Endothelial cell of umbilical vein (primary cell): Measurements from ENCODE around the gene GEMIN8. TPM values are rescaled to one million over a fixed set of nuclear protein-coding genes. Genes with fewer than 3 reads are reported as not detected.

ENCODE experiments used
- BruUV-seq: library from RNA; stranded (reverse); fragments of 400-500 nt; replicated peaks from 2 replicates; lab custom pipeline; 2021; lab: Mats Ljungman, UMichigan
- CTCF ChIA-PET: fragments of 300-600, 350-600 bp; sonication (Branson Sonifier 250); formaldehyde crosslinking; loops from one replicate; lab custom pipeline; 2021; ENCODE audit warnings: antibody characterized with exemption, inconsistent platforms; lab: Charles Lee
- POLR2A ChIA-PET: fragments of 300-600, 350-600 bp; sonication (Branson Sonifier 250); formaldehyde crosslinking; loops from one replicate; lab custom pipeline; 2021; ENCODE audit warnings: antibody characterized with exemption, inconsistent platforms; lab: Charles Lee
- DNase-seq: peaks from one replicate; pipeline ENCODE4 v3.0.0-alpha.2; 2011; ENCODE audit warnings: low read depth, low spot score
- FAIRE-seq: peaks from 2 replicates; lab custom pipeline; 2011; peaks lifted over from hg19 to GRCh38; lab: Jason Lieb, UNC
- H2AFZ ChIP-seq: 2 replicates; pipeline ENCODE4 v1.6.0; 2012; ENCODE audit warnings: low read depth, low read length, control low read depth, inconsistent platforms
- H3K27ac ChIP-seq: 2 replicates; pipeline ENCODE4 v1.5.1; 2011; ENCODE audit warnings: low read depth, mild to moderate bottlenecking, control low read depth, low read length, moderate library complexity; ENCODE audit not compliant: insufficient read depth
- H3K27me3 ChIP-seq, 2 experiments: 2 replicates each; pipeline versions ENCODE4 v1.6.0 to v1.6.1; 2011; ENCODE audit warnings: low read length in 2 of 2, mixed read lengths in 1 of 2; ENCODE audit not compliant: control insufficient read depth in 2 of 2, insufficient read depth in 2 of 2
- H3K36me3 ChIP-seq, 2 experiments: 2 replicates in 1 of 2; 3 replicates in 1 of 2; pipeline ENCODE4 v1.5.1; 2011; ENCODE audit warnings: low read length in 2 of 2, mild to moderate bottlenecking in 1 of 2, moderate library complexity in 1 of 2; ENCODE audit not compliant: control insufficient read depth in 2 of 2, insufficient read depth in 2 of 2; ENCODE audit errors: extremely low read depth in 1 of 2
- H3K4me1 ChIP-seq: 3 replicates; pipeline ENCODE4 v1.5.1; 2011; ENCODE audit warnings: mild to moderate bottlenecking, low read length; ENCODE audit not compliant: control insufficient read depth, insufficient read depth; ENCODE audit errors: extremely low read depth
- H3K4me2 ChIP-seq: 2 replicates; pipeline ENCODE4 v1.6.1; 2011; ENCODE audit warnings: low read length, control low read depth, mixed read lengths; ENCODE audit not compliant: insufficient read depth
- H3K4me3 ChIP-seq, 3 experiments: fragments of 200-600 bp in 1 of 3; sonication (generic), shearing (Covaris generic) in 1 of 3; replicated peaks in 1 of 3; 2 replicates each; pipeline ENCODE4 v1.5.1; 2011 to 2016; ENCODE audit warnings: control low read depth in 3 of 3, low read length in 3 of 3, mild to moderate bottlenecking in 2 of 3, inconsistent platforms in 1 of 3, low read depth in 1 of 3, moderate library complexity in 1 of 3; ENCODE audit not compliant: insufficient read depth in 1 of 3
- H3K79me2 ChIP-seq: 2 replicates; pipeline ENCODE4 v1.6.0; 2012; ENCODE audit warnings: low read length, inconsistent platforms; ENCODE audit not compliant: control insufficient read depth, insufficient read depth
- H3K9ac ChIP-seq: replicated peaks from 2 replicates; pipeline ENCODE3; 2011; ENCODE audit warnings: low read length, control low read depth; ENCODE audit not compliant: insufficient read depth; ENCODE audit errors: extremely low read depth
- H3K9me1 ChIP-seq: replicated peaks from 3 replicates; pipeline ENCODE4 v1.6.0; 2011; ENCODE audit warnings: mild to moderate bottlenecking, low read length; ENCODE audit not compliant: control insufficient read depth, insufficient read depth; ENCODE audit errors: extremely low read depth
- H3K9me3 ChIP-seq: replicated peaks from 2 replicates; pipeline ENCODE4 v1.5.1; 2012; ENCODE audit warnings: low read length, inconsistent platforms; ENCODE audit not compliant: control insufficient read depth, insufficient read depth
- H4K20me1 ChIP-seq: replicated peaks from 2 replicates; pipeline ENCODE3; 2011; ENCODE audit warnings: mild to moderate bottlenecking, low read length; ENCODE audit not compliant: control insufficient read depth, insufficient read depth; ENCODE audit errors: extremely low read depth
- CTCF ChIP-seq, 2 donors: IDR thresholded peaks; 1 replicate in 1 of 2; 2 replicates in 1 of 2; pipeline ENCODE4 v1.5.1; 2011; ENCODE audit warnings: low read length in 2 of 2, mild to moderate bottlenecking in 2 of 2, moderate library complexity in 2 of 2, control low read depth in 1 of 2, inconsistent platforms in 1 of 2, low read depth in 1 of 2; ENCODE audit not compliant: insufficient read depth in 1 of 2; ENCODE audit errors: extremely low read depth in 1 of 2
- EZH2 ChIP-seq: IDR thresholded peaks from 2 replicates; pipeline ENCODE4 v1.6.1; 2012; ENCODE audit warnings: borderline replicate concordance, low read depth, mild to moderate bottlenecking, moderate library complexity, low read length, inconsistent platforms; ENCODE audit not compliant: severe bottlenecking
- FOS ChIP-seq: IDR thresholded peaks from 2 replicates; pipeline ENCODE4 v1.6.1; 2011; ENCODE audit warnings: mild to moderate bottlenecking, low read length, moderate library complexity, borderline replicate concordance; ENCODE audit not compliant: insufficient read depth
- JUN ChIP-seq: IDR thresholded peaks from 2 replicates; pipeline ENCODE4 v1.6.1; 2011; ENCODE audit warnings: borderline replicate concordance, low read depth; ENCODE audit not compliant: insufficient read length, insufficient read depth
- MAX ChIP-seq: IDR thresholded peaks from 2 replicates; pipeline ENCODE4 v1.6.1; 2011; ENCODE audit not compliant: insufficient read depth, insufficient read length
- MYC ChIP-seq: IDR thresholded peaks from one replicate; pipeline ENCODE4 v1.6.1; 2011; ENCODE audit warnings: mild to moderate bottlenecking, low read depth, low read length
- POLR2A ChIP-seq: IDR thresholded peaks from 2 replicates; pipeline ENCODE4 v1.6.1; 2012; ENCODE audit warnings: low read depth, mild to moderate bottlenecking, control low read depth, low read length
- dilution Hi-C: fragments of 300-500 bp; cut with MboI; formaldehyde crosslinking; loops from one replicate; pipeline ENCODE4 v1.15.0; 2019; ENCODE audit warnings: low sequenced_read_pairs; ENCODE audit not compliant: extremely low pct_ligation_motif_present
- intact Hi-C: fragments of 100-400 bp; cut with micrococcal nuclease; formaldehyde crosslinking; loops from one replicate; pipeline ENCODE4 v1.10.0; 2022
- polyA plus RNA-seq, 4 experiments: library from polyadenylated mRNA; depleted of rRNA in 3 of 4; stranded (reverse) in 3 of 4; unstranded in 1 of 4; fragments of >200 nt; gene quantifications; 2 replicates each; pipeline versions ENCODE4 v1.2.1 to v1.2.3, GENCODE V29; 2011 to 2012; ENCODE audit warnings: missing spikeins in 1 of 4
- total RNA-seq: library from RNA; stranded (reverse); gene quantifications from 2 replicates; pipeline ENCODE4 v1.2.3, GENCODE V29; 2021

GEMIN8 gene
- total and polyA plus RNA-seq, 2 donors (not counting 3 experiments of a cell fraction or from before 2014, with no cell fraction given): 18.5 to 24.5 TPM

GRCh38 chrX:14013054-14013453 is 16.6 kb downstream of the GEMIN8 start:
- CTCF ChIA-PET: no interaction called here
- Histone ChIP-seq H3K9me3 (no peaks in the 10 kb centered on the region), H3K27ac (no peak overlapping the region), H4K20me1 (no peaks in the 10 kb centered on the region), H3K4me2 (no peak overlapping the region), H3K9ac (no peak overlapping the region), H3K79me2 (no peaks in the 10 kb centered on the region), H3K27me3 (no peaks in the 10 kb centered on the region), H2AFZ (no peak overlapping the region), H3K9me1 (no peaks in the 10 kb centered on the region), H3K4me1 (no peaks in the 10 kb centered on the region), H3K36me3 (no peaks in the 10 kb centered on the region), H3K4me3 (no peak overlapping the region)
- TF ChIP-seq EZH2: no peak
- no peak for TF ChIP-seq JUN
- no peak for TF ChIP-seq MAX
- no peak for TF ChIP-seq FOS
- POLR2A ChIA-PET: no interaction called here
- dilution Hi-C loops (no loop called here), intact Hi-C loops (no loop called here)
- no peak for DNase-seq
- BruUV-seq: no TSS peak
- no peak for FAIRE-seq

- dilution Hi-C loops (no loop called here), intact Hi-C loops (no loop called here)
- Histone ChIP-seq H3K27me3 (no peaks in the 10 kb centered on the region), H3K9me3 (no peaks in the 10 kb centered on the region), H2AFZ (no peak overlapping the region), H3K4me2 (no peak overlapping the region), H3K79me2 (no peaks in the 10 kb centered on the region), H3K4me3 (no peak overlapping the region), H4K20me1 (no peaks in the 10 kb centered on the region), H3K27ac (no peak overlapping the region), H3K9me1 (no peaks in the 10 kb centered on the region), H3K9ac (no peak overlapping the region), H3K4me1 (no peaks in the 10 kb centered on the region), H3K36me3 (no peaks in the 10 kb centered on the region)
- FAIRE-seq (no peak), DNase-seq (no peak)
- ChIA-PET POLR2A (no interaction called here), CTCF (no interaction called here)
- TF ChIP-seq FOS (no peak), MYC (no peak), MAX (no peak), POLR2A (no peak), CTCF (IDR thresholded peaks at IDR 0.05; ENCODE audit: extremely low read depth in 1 of 2, insufficient read depth in 1 of 2, low read depth in 1 of 2, low read length in 2 of 2) (no peak), JUN (no peak)
- BruUV-seq: no TSS peak
Measured at GRCh38 chrX:14010566-14010965, 19.1 kb downstream of the GEMIN8 start.
